Spleen (tissue), 11 donors: ENCODE measurements around the gene GBP7. TPM values are rescaled to one million over a fixed set of nuclear protein-coding genes. Genes with fewer than 3 reads are reported as not detected.

Experiments used
- DNase-seq: peaks from one replicate; pipeline ENCODE4 v3.0.0-alpha.2; 2020
- H3K27ac ChIP-seq, 8 donors: fragments of 200-600 bp; sonication (generic) in 7 of 8; 1 replicate in 4 of 8; 2 replicates in 4 of 8; pipeline versions ENCODE4 v1.5.0 to v1.8.0; 2016 to 2021; ENCODE audit warnings: inconsistent platforms in 4 of 8, mild to moderate bottlenecking in 4 of 8, moderate library complexity in 1 of 8
- H3K27me3 ChIP-seq, 7 donors: fragments of 200-600 bp; sonication (generic) in 6 of 7; replicated peaks in 1 of 7; 1 replicate in 4 of 7; 2 replicates in 3 of 7; pipeline versions ENCODE4 v1.5.0 to v1.8.0; 2016 to 2021; ENCODE audit warnings: inconsistent platforms in 3 of 7, mild to moderate bottlenecking in 1 of 7
- H3K36me3 ChIP-seq, 6 donors: fragments of 200-600 bp; sonication (generic) in 5 of 6; 1 replicate in 4 of 6; 2 replicates in 2 of 6; pipeline versions ENCODE4 v1.5.0 to v1.8.0; 2016 to 2021; ENCODE audit warnings: inconsistent platforms in 2 of 6
- H3K4me1 ChIP-seq, 6 donors: fragments of 200-600 bp; sonication (generic) in 5 of 6; 1 replicate in 3 of 6; 2 replicates in 3 of 6; pipeline versions ENCODE4 v1.5.0 to v1.8.0; 2016 to 2021; ENCODE audit warnings: inconsistent platforms in 3 of 6
- H3K4me3 ChIP-seq, 8 donors: fragments of 200-600 bp; sonication (generic) in 7 of 8; 1 replicate in 4 of 8; 2 replicates in 4 of 8; pipeline versions ENCODE4 v1.5.0 to v1.8.0; 2016 to 2021; ENCODE audit warnings: inconsistent platforms in 4 of 8, mild to moderate bottlenecking in 4 of 8, moderate library complexity in 2 of 8
- H3K9me3 ChIP-seq, 8 donors: fragments of 200-600 bp; sonication (generic) in 7 of 8; 1 replicate in 4 of 8; 2 replicates in 4 of 8; pipeline versions ENCODE4 v1.5.0 to v1.8.0; 2016 to 2021; ENCODE audit warnings: inconsistent platforms in 4 of 8
- CTCF ChIP-seq, 11 experiments: fragments of 200-600 bp in 7 of 11; fragments of 450-650 bp in 4 of 11; sonication (generic) in 4 of 11; IDR thresholded peaks in 8 of 11; conservative IDR thresholded peaks in 3 of 11; 1 replicate in 7 of 11; 2 replicates in 4 of 11; pipeline versions ENCODE4 v1.4.0 to v1.8.0; 2016 to 2021; ENCODE audit warnings: antibody characterized with exemption in 11 of 11, inconsistent platforms in 4 of 11, mild to moderate bottlenecking in 1 of 11
- POLR2A ChIP-seq, 3 donors: fragments of 450-650 bp; IDR thresholded peaks; one replicate each; pipeline ENCODE4 v1.5.1; 2017; ENCODE audit warnings: antibody characterized with exemption in 3 of 3, mild to moderate bottlenecking in 1 of 3
- POLR2AphosphoS5 ChIP-seq, 3 donors: sonication (generic); formaldehyde crosslinking; IDR thresholded peaks; one replicate each; pipeline ENCODE4 v1.5.1; 2017; ENCODE audit warnings: antibody characterized with exemption in 3 of 3
- WGBS, 5 donors: extraction: QIAGEN DNeasy Blood & Tissue Kit in 3 of 5; methylation state at CpG; one replicate each; pipeline versions ENCODE4 v1.1.5 to v1.1.7; 2013 to 2018; 5-methylcytosine and 5-hydroxymethylcytosine counted together
- intact Hi-C: fragments of 100-400 bp; cut with DNase I; formaldehyde crosslinking; loops from one replicate; pipeline ENCODE4 v1.15.0; 2023; ENCODE audit warnings: low total_unique reads
- polyA plus RNA-seq, 3 donors: library from polyadenylated mRNA; stranded (reverse); fragments of 200-250 nt; gene quantifications; one replicate each; pipeline ENCODE4 v1.2.1, GENCODE V29; 2013
- total RNA-seq, 7 donors: library from RNA; depleted of rRNA in 3 of 7; stranded (reverse); fragments of >200 nt in 3 of 7; fragmentation: NEBNext Ultra II Directional in 4 of 7; extraction: Animal tissue kit (Norgen Biotek cat#: 25700) in 4 of 7; gene quantifications; one replicate each; pipeline versions ENCODE4 v1.1.0 to v1.2.1, GENCODE V29; 2016 to 2021
- donor health status: healthy with polysubstance abuse.
- donor health status: DM: no; HTN: no; CAD: no; lungs with moderate emphysema.
- donor health status: DM: no; HTN: no; CAD: no.
- donor health status: Bipolar disorder and iron deficiency.
- donor health status: healthy.
- donor health status: DM: no; HTN: no; CAD: no.
- donor health status: DM: yes; HTN: yes; CAD: no.

Gene GBP7
- total and polyA plus RNA-seq, 10 donors = 0.02 to 0.50 (median 0.14) TPM; not detected in 5

GRCh38 chr1:89088572-89088971 is 87.2 kb downstream of the GBP7 start:
- H3K4me3 ChIP-seq = no peak overlapping the region
- H3K27ac ChIP-seq = no peak overlapping the region
- TF ChIP-seq POLR2A (IDR thresholded peaks at IDR 0.05) (no peak), CTCF (IDR thresholded peaks at IDR 0.05 in 8 of 11, conservative IDR thresholded peaks at IDR 0.05 in 3 of 11) (no peak), POLR2AphosphoS5 (IDR thresholded peaks at IDR 0.05) (no peak)
- no peaks in the 10 kb centered on the region for H3K27me3 ChIP-seq
- no peaks in the 10 kb centered on the region for H3K4me1 ChIP-seq
- H3K9me3 ChIP-seq = no peaks in the 10 kb centered on the region
- WGBS, 5 donors = 71 to 93% (median 84%) methylated on average over 10 of the region's 10 CpGs
- intact Hi-C loops = no loop called here
- no peaks in the 10 kb centered on the region for H3K36me3 ChIP-seq
- DNase-seq = no peak

GRCh38 chr1:89087241-89087640 is 88.6 kb downstream of the GBP7 start:
- intact Hi-C loops = no loop called here
- WGBS, 5 donors = 78 to 89% (median 89%) methylated on average over 8 of the region's 8 CpGs
- DNase-seq = no peak
- H3K4me3 ChIP-seq = no peak overlapping the region
- H3K27ac ChIP-seq = no peak overlapping the region
- H3K9me3 ChIP-seq = no peaks in the 10 kb centered on the region
- TF ChIP-seq CTCF (IDR thresholded peaks at IDR 0.05 in 8 of 11, conservative IDR thresholded peaks at IDR 0.05 in 3 of 11) = no peak
- TF ChIP-seq POLR2A (IDR thresholded peaks at IDR 0.05) = no peak
- no peak for TF ChIP-seq POLR2AphosphoS5 (IDR thresholded peaks at IDR 0.05)
- H3K36me3 ChIP-seq = no peaks in the 10 kb centered on the region
- no peaks in the 10 kb centered on the region for H3K4me1 ChIP-seq
- H3K27me3 ChIP-seq = no peaks in the 10 kb centered on the region

GRCh38 chr1:89085781-89086180 is 90.0 kb downstream of the GBP7 start:
- H3K36me3 ChIP-seq = no peaks in the 10 kb centered on the region
- H3K4me1 ChIP-seq = peaks cover 0 to 10% (median 6%) of the 10 kb centered on the region in 6 donors
- TF ChIP-seq CTCF (IDR thresholded peaks at IDR 0.05 in 8 of 11, conservative IDR thresholded peaks at IDR 0.05 in 3 of 11) = peak in 7 of 11 experiments; percentile 43 to 76 (median 69)
- TF ChIP-seq POLR2AphosphoS5 (IDR thresholded peaks at IDR 0.05) = no peak
- intact Hi-C loops = no loop called here
- no peak for DNase-seq
- H3K27ac ChIP-seq = no peak overlapping the region
- H3K4me3 ChIP-seq = no peak overlapping the region
- H3K9me3 ChIP-seq = peaks cover 0 to 2% (median 0%) of the 10 kb centered on the region in 8 donors
- H3K27me3 ChIP-seq = no peaks in the 10 kb centered on the region

Other genes with a start within 250 kb of the GBP7 start
- 10 to 100 TPM; 25.3 to 30.7 (median 27.0) TPM for gene KYAT3, start 183.4 kb downstream of the GBP7 start, total RNA-seq
- gene KYAT3, start 183.4 kb downstream of the GBP7 start, polyA plus RNA-seq = 10 to 100 TPM; 19.3 to 21.4 (median 20.3) TPM
- gene RBMXL1, start 183.4 kb downstream of the GBP7 start, total RNA-seq = 10 to 100 TPM; 15.0 to 21.5 (median 19.3) TPM
- 1 to 10 TPM; 2.8 to 4.1 (median 3.0) TPM for gene RBMXL1, start 183.4 kb downstream of the GBP7 start, polyA plus RNA-seq
- 10 to 100 TPM; 22.4 to 54.7 (median 30.9) TPM for gene GBP3, start 153.1 kb downstream of the GBP7 start, total RNA-seq
- 10 to 100 TPM in 1 of 3 donors, 1 to 10 TPM in 2; 7.3 to 11.9 (median 7.7) TPM for gene GBP3, start 153.1 kb downstream of the GBP7 start, polyA plus RNA-seq
- 100 to 1,000 TPM in 2 of 7 donors, 10 to 100 TPM in 5; 40.2 to 134 (median 63.1) TPM for gene GBP1, start 110.8 kb downstream of the GBP7 start, total RNA-seq
- gene GBP1, start 110.8 kb downstream of the GBP7 start, polyA plus RNA-seq = 10 to 100 TPM; 15.8 to 51.6 (median 18.5) TPM
- gene GBP2, start 49.9 kb downstream of the GBP7 start, total RNA-seq = 100 to 1,000 TPM in 2 of 7 donors, 10 to 100 TPM in 5; 69.2 to 109 (median 82.6) TPM
- gene GBP2, start 49.9 kb downstream of the GBP7 start, polyA plus RNA-seq = 10 to 100 TPM; 62.1 to 75.1 (median 66.4) TPM
- 10 to 100 TPM; 28.3 to 63.5 (median 40.0) TPM for gene GBP4, start 22.9 kb upstream of the GBP7 start, total RNA-seq
- 10 to 100 TPM; 14.5 to 28.5 (median 15.8) TPM for gene GBP4, start 22.9 kb upstream of the GBP7 start, polyA plus RNA-seq
- gene GBP5, start 96.9 kb upstream of the GBP7 start, total RNA-seq = 10 to 100 TPM; 48.5 to 94.5 (median 53.2) TPM
- gene GBP5, start 96.9 kb upstream of the GBP7 start, polyA plus RNA-seq = 10 to 100 TPM; 11.3 to 16.8 (median 16.0) TPM
- under 1 TPM; 0.19 to 0.46 (median 0.25) TPM for gene GBP6, start 188.1 kb upstream of the GBP7 start, total RNA-seq
- under 1 TPM; 0.02 to 0.26 (median 0.05) TPM for gene GBP6, start 188.1 kb upstream of the GBP7 start, polyA plus RNA-seq